Activated T-cell treated with anti-CD3 and anti-CD28 coated beads, Interleukin-2, amount 50 U/mL, for 24 hours (primary cell): ENCODE data around the gene RTL5.

Experiments
- DNase-seq: peaks from one replicate; pipeline ENCODE4 v3.0.0-alpha.2; 2020
- H3K27ac Mint-ChIP-seq: 2 replicates; pipeline ENCODE4 v1.8.0; 2020; ENCODE audit warnings: mild to moderate bottlenecking, mixed read lengths
- H3K27me3 Mint-ChIP-seq: 2 replicates; pipeline ENCODE4 v1.8.0; 2020; ENCODE audit warnings: mixed read lengths
- H3K36me3 Mint-ChIP-seq: 2 replicates; pipeline ENCODE4 v1.8.0; 2020; ENCODE audit warnings: low read depth, mixed read lengths
- H3K4me1 Mint-ChIP-seq: 2 replicates; pipeline ENCODE4 v1.8.0; 2020; ENCODE audit warnings: low read depth, mixed read lengths
- H3K4me3 Mint-ChIP-seq: 2 replicates; pipeline ENCODE4 v1.8.0; 2020; ENCODE audit warnings: mild to moderate bottlenecking, moderate library complexity, mixed read lengths
- H3K9me3 Mint-ChIP-seq: 2 replicates; pipeline ENCODE4 v1.8.0; 2020; ENCODE audit warnings: mixed read lengths

RTL5 gene

GRCh38 chrX:72139538-72139937, 7.8 kb upstream of the RTL5 start:
- peaks cover 24% of the 10 kb centered on the region for H3K4me1 Mint-ChIP-seq
- H3K9me3 Mint-ChIP-seq, result no peaks in the 10 kb centered on the region
- DNase-seq, result no peak
- H3K36me3 Mint-ChIP-seq, result no peaks in the 10 kb centered on the region
- peaks cover 72% of the 10 kb centered on the region for H3K27me3 Mint-ChIP-seq
- no peak overlapping the region for H3K27ac Mint-ChIP-seq
- H3K4me3 Mint-ChIP-seq, result no peak overlapping the region

- no peak for DNase-seq
- Mint-ChIP-seq H3K27me3 (peaks cover 79% of the 10 kb centered on the region), H3K4me3 (no peak overlapping the region), H3K27ac (no peak overlapping the region), H3K9me3 (no peaks in the 10 kb centered on the region), H3K4me1 (peaks cover 11% of the 10 kb centered on the region), H3K36me3 (no peaks in the 10 kb centered on the region)
Observed at GRCh38 chrX:72137846-72138495, 6.3 kb upstream of the RTL5 start.

DNA sequence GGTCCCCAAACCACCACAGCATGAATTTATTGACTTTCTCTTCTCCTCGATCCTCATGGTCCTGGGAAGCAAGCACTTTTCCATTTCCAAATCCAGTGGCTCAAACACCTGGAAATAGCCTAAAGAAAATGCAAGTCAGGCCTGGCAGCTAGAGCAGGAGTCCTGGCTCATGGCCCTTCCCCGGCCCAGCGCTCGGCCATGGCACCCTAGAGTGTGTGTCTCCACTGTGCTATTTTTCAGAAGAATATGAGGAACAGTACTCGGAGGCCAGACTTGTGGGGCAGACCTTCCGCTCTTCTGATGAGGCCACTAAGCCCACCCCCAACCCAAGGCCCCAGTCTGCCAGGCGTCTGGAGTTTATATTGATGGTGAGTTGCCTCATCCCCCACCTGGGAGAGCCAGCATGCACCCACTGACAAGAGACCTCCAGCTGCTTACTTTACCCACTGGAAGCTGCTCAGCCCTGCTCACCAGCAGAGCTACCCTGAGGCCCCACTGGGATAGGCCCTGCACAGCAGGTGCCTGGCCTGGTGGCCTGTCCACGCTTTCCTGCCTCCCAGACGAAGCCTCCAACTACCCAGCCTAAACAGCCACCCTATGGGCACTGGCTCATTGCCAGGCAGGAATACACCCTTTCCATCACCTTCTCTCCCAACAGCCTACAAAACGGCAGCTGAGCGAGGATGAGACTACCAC, 2.3 kb upstream of the RTL5 start:
- Mint-ChIP-seq H3K36me3 (no peaks in the 10 kb centered on the region), H3K4me1 (peaks cover 6% of the 10 kb centered on the region), H3K27ac (no peak overlapping the region), H3K9me3 (no peaks in the 10 kb centered on the region), H3K27me3 (peaks cover 78% of the 10 kb centered on the region), H3K4me3 (no peak overlapping the region)
- DNase-seq, result no peak

- no peak for DNase-seq
- H3K27ac Mint-ChIP-seq, result no peak overlapping the region
- no peak overlapping the region for H3K4me3 Mint-ChIP-seq
- no peaks in the 10 kb centered on the region for H3K9me3 Mint-ChIP-seq
- H3K36me3 Mint-ChIP-seq, result no peaks in the 10 kb centered on the region
- peaks cover 6% of the 10 kb centered on the region for H3K4me1 Mint-ChIP-seq
- peaks cover 82% of the 10 kb centered on the region for H3K27me3 Mint-ChIP-seq
Observed at GRCh38 chrX:72132456-72132855, 741 bp upstream of the RTL5 start.

DNA sequence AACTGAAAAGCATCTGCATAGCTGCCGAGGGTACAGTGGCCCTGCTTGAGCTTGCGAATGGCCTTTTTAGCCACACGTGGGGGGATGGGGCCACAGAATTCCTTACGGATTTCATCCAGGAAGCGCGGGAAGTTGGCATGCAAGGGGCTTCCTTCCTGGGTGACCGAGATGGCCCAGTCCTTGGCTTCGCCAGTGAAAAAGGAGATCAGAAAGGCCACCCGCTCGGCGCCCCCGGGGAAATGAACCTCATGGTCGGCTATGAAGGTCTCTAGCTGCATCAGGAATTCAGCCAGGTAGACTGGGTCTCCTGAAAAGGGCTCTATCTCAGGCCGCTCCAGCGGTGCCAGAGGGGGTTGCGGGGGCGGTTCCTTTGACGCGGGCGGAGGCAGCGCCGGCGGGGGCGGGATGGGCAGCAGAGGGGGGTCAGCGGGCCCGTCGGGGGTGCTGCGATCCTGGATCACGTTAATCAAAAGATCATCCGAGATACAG, 909 bp downstream of the RTL5 start:
- peaks cover 86% of the 10 kb centered on the region for H3K27me3 Mint-ChIP-seq
- no peaks in the 10 kb centered on the region for H3K36me3 Mint-ChIP-seq
- H3K4me1 Mint-ChIP-seq, result peaks cover 12% of the 10 kb centered on the region
- H3K27ac Mint-ChIP-seq, result no peak overlapping the region
- H3K4me3 Mint-ChIP-seq, result peak overlapping the region; percentile 56
- H3K9me3 Mint-ChIP-seq, result no peaks in the 10 kb centered on the region
- DNase-seq, result no peak

- Mint-ChIP-seq H3K27me3 (peaks cover 86% of the 10 kb centered on the region), H3K27ac (no peak overlapping the region), H3K4me3 (no peak overlapping the region), H3K9me3 (no peaks in the 10 kb centered on the region), H3K4me1 (peaks cover 12% of the 10 kb centered on the region), H3K36me3 (no peaks in the 10 kb centered on the region)
- DNase-seq, result no peak
Observed at GRCh38 chrX:72130156-72130761, 1.5 kb downstream of the RTL5 start.

- Mint-ChIP-seq H3K36me3 (no peaks in the 10 kb centered on the region), H3K9me3 (no peaks in the 10 kb centered on the region), H3K27ac (no peak overlapping the region), H3K4me3 (no peak overlapping the region), H3K4me1 (peaks cover 16% of the 10 kb centered on the region), H3K27me3 (peaks cover 86% of the 10 kb centered on the region)
- no peak for DNase-seq
Observed at GRCh38 chrX:72129661-72130060, 2.1 kb downstream of the RTL5 start.

- H3K36me3 Mint-ChIP-seq, result no peaks in the 10 kb centered on the region
- no peak for DNase-seq
- peaks cover 21% of the 10 kb centered on the region for H3K4me1 Mint-ChIP-seq
- no peaks in the 10 kb centered on the region for H3K9me3 Mint-ChIP-seq
- H3K27me3 Mint-ChIP-seq, result peaks cover 86% of the 10 kb centered on the region
- no peak overlapping the region for H3K4me3 Mint-ChIP-seq
- H3K27ac Mint-ChIP-seq, result no peak overlapping the region
Observed at GRCh38 chrX:72128881-72129280, 2.8 kb downstream of the RTL5 start.

DNA sequence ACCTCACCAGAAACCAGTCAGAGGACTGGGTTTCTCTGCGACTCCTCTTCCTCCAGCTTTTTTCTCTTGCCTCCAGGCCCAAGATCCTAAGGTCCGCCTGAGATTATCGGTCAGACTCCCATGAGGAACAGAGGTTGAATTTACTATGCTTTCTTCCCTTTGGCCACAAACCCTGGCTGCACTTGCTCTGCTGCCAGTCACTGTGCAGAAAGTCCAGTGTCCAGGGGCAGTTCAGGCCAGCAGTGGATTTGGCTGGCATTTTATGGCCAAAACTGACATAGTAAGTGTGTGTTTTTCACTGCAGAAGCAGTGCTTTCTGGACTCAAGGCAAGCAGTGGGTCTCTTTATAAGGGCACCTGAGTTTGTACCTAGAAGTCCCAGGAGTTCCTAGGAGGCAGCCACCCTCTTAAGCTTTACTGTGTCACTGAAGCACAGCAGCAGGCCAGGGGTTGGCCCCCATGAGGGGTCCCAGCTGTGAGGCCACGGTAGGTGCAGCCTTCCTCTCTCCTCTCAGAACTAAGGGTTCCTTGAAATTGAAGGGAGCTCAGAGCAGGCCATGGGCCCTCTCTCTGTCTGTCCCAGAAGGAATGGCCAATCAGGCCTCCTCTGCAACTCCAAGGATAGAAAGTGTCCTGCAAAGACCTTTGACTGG, 3.4 kb downstream of the RTL5 start:
- H3K4me3 Mint-ChIP-seq, result no peak overlapping the region

DNA sequence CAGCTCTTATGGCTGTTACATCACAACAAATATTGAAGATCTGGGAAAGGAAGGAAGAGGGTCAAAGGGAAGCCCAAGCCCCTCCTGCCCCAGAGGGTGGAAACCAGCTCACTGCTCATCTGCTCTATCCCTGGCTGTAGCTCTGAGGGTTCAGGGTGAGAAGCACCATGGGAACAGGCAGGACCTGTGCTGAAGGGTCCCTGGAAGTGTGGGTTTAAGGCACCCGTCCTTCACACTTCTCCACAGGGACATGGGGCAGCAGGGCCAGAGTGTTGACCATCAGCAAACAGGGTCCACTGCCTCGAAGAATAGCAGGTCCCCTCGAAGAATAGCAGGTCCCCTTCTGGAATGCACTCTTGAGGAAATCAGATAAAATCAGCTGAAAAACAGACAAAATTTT, 4.4 kb downstream of the RTL5 start:
- H3K9me3 Mint-ChIP-seq, result no peaks in the 10 kb centered on the region
- no peaks in the 10 kb centered on the region for H3K36me3 Mint-ChIP-seq
- H3K27ac Mint-ChIP-seq, result no peak overlapping the region
- peaks cover 86% of the 10 kb centered on the region for H3K27me3 Mint-ChIP-seq
- DNase-seq, result no peak
- H3K4me3 Mint-ChIP-seq, result no peak overlapping the region
- H3K4me1 Mint-ChIP-seq, result peaks cover 27% of the 10 kb centered on the region

More for the DNA sequence above, 3.4 kb downstream of the RTL5 start:
- no peak overlapping the region for H3K27ac Mint-ChIP-seq
- H3K4me1 Mint-ChIP-seq, result peaks cover 22% of the 10 kb centered on the region
- H3K27me3 Mint-ChIP-seq, result peaks cover 86% of the 10 kb centered on the region
- DNase-seq, result no peak
- H3K9me3 Mint-ChIP-seq, result no peaks in the 10 kb centered on the region
- H3K36me3 Mint-ChIP-seq, result no peaks in the 10 kb centered on the region

- DNase-seq, result peak; percentile 91
- Mint-ChIP-seq H3K27me3 (peaks cover 88% of the 10 kb centered on the region), H3K4me3 (no peak overlapping the region), H3K27ac (no peak overlapping the region), H3K4me1 (peaks cover 31% of the 10 kb centered on the region), H3K36me3 (no peaks in the 10 kb centered on the region), H3K9me3 (no peaks in the 10 kb centered on the region)
Observed at GRCh38 chrX:72126539-72127140, 5.1 kb downstream of the RTL5 start.

DNA sequence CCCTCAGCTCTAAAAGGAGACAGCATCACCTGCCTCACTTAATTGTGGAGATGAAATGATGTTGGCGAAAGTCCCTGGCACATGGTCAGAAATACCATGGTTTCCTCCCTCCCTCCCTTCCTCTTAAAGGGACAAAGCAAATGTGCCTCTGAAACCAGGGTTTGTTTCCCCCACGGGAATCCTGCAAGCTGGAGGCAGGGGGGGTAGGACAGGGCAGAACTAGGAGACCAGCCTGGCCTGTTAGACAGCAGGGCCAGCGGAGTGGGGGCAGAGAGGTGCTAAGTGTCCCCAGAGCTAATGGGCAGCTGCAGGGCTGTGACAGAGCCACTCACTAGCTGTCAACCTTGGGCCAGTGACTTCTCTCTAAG, 5.7 kb downstream of the RTL5 start:
- no peak for DNase-seq
- Mint-ChIP-seq H3K27me3 (peaks cover 89% of the 10 kb centered on the region), H3K27ac (no peak overlapping the region), H3K4me3 (no peak overlapping the region), H3K9me3 (no peaks in the 10 kb centered on the region), H3K4me1 (peaks cover 34% of the 10 kb centered on the region), H3K36me3 (no peaks in the 10 kb centered on the region)

GRCh38 chrX:72125331-72126047, 6.2 kb downstream of the RTL5 start:
- Mint-ChIP-seq H3K9me3 (no peaks in the 10 kb centered on the region), H3K4me1 (peaks cover 37% of the 10 kb centered on the region), H3K4me3 (no peak overlapping the region), H3K27ac (no peak overlapping the region), H3K36me3 (no peaks in the 10 kb centered on the region), H3K27me3 (peaks cover 90% of the 10 kb centered on the region)
- DNase-seq, result no peak
